ENCODE results near the gene PLPP4. TPM values are rescaled to one million over a fixed set of nuclear protein-coding genes. Genes with fewer than 3 reads are reported as not detected.

PLPP4 gene
- total RNA-seq, 4 donors from 2014 or later, result 0.60 TPM; not detected in 3

- H3K36me3 ChIP-seq, result no peaks in the 10 kb centered on the region
- no peaks in the 10 kb centered on the region for H3K9me3 ChIP-seq
- WGBS, result 38% methylated on average over 1 of the region's 1 CpG
- peaks cover 4% of the 10 kb centered on the region for H3K27me3 ChIP-seq
- TF ChIP-seq EP300 (IDR thresholded peaks at IDR 0.05) (no peak), POLR2A (IDR thresholded peaks at IDR 0.05) (no peak), POLR2AphosphoS5 (IDR thresholded peaks at IDR 0.05) (no peak), CTCF (IDR thresholded peaks at IDR 0.05) (no peak)
- H3K27ac ChIP-seq, result no peak overlapping the region
- no peak for DNase-seq (ENCODE audit: low spot score in 2 of 2)
- H3K4me1 ChIP-seq, result no peaks in the 10 kb centered on the region
- H3K4me3 ChIP-seq, result no peak overlapping the region
Observed at GRCh38 chr10:120628197-120628596, 171.2 kb downstream of the PLPP4 start.

- TF ChIP-seq POLR2A (IDR thresholded peaks at IDR 0.05) (no peak), CTCF (IDR thresholded peaks at IDR 0.05) (no peak), POLR2AphosphoS5 (IDR thresholded peaks at IDR 0.05) (no peak), EP300 (IDR thresholded peaks at IDR 0.05) (no peak)
- WGBS, result 38% methylated on average over 1 of the region's 1 CpG
- DNase-seq (ENCODE audit: low spot score in 2 of 2), result no peak
Observed at GRCh38 chr10:120630266-120630665, 173.2 kb downstream of the PLPP4 start.

GRCh38 chr10:120632047-120632446 lies 175.0 kb downstream of the PLPP4 start:
- H3K27ac ChIP-seq, result no peak overlapping the region
- 72% methylated on average over 1 of the region's 1 CpG for WGBS
- H3K9me3 ChIP-seq, result no peaks in the 10 kb centered on the region
- H3K27me3 ChIP-seq, result no peaks in the 10 kb centered on the region
- TF ChIP-seq POLR2A (IDR thresholded peaks at IDR 0.05) (no peak), CTCF (IDR thresholded peaks at IDR 0.05) (no peak), EP300 (IDR thresholded peaks at IDR 0.05) (no peak), POLR2AphosphoS5 (IDR thresholded peaks at IDR 0.05) (no peak)
- H3K4me3 ChIP-seq, result no peak overlapping the region
- DNase-seq (ENCODE audit: low spot score in 2 of 2), result no peak
- H3K36me3 ChIP-seq, result no peaks in the 10 kb centered on the region
- H3K4me1 ChIP-seq, result no peaks in the 10 kb centered on the region

More at GRCh38 chr10:120630266-120630665, 173.2 kb downstream of the PLPP4 start:
- H3K4me1 ChIP-seq, result no peaks in the 10 kb centered on the region
- no peaks in the 10 kb centered on the region for H3K9me3 ChIP-seq
- H3K27ac ChIP-seq, result no peak overlapping the region
- H3K4me3 ChIP-seq, result no peak overlapping the region
- peaks cover 4% of the 10 kb centered on the region for H3K27me3 ChIP-seq
- H3K36me3 ChIP-seq, result no peaks in the 10 kb centered on the region

- no peak for DNase-seq (ENCODE audit: low spot score in 2 of 2)
- TF ChIP-seq EP300 (IDR thresholded peaks at IDR 0.05) (no peak), POLR2A (IDR thresholded peaks at IDR 0.05) (no peak), POLR2AphosphoS5 (IDR thresholded peaks at IDR 0.05) (no peak), CTCF (IDR thresholded peaks at IDR 0.05) (no peak)
- Histone ChIP-seq H3K4me1 (no peaks in the 10 kb centered on the region), H3K4me3 (no peak overlapping the region), H3K27me3 (no peaks in the 10 kb centered on the region), H3K36me3 (no peaks in the 10 kb centered on the region), H3K9me3 (no peaks in the 10 kb centered on the region), H3K27ac (no peak overlapping the region)
- 63% methylated on average over 3 of the region's 3 CpGs for WGBS
Observed at GRCh38 chr10:120632942-120633341, 175.9 kb downstream of the PLPP4 start.

GRCh38 chr10:120634659-120635058 lies 177.6 kb downstream of the PLPP4 start:
- Histone ChIP-seq H3K4me3 (no peak overlapping the region), H3K27me3 (no peaks in the 10 kb centered on the region), H3K4me1 (no peaks in the 10 kb centered on the region), H3K9me3 (no peaks in the 10 kb centered on the region), H3K27ac (no peak overlapping the region), H3K36me3 (no peaks in the 10 kb centered on the region)
- WGBS, result 81% methylated on average over 12 of the region's 12 CpGs
- DNase-seq (ENCODE audit: low spot score in 2 of 2), result no peak
- no peak for TF ChIP-seq CTCF (IDR thresholded peaks at IDR 0.05)
- TF ChIP-seq POLR2A (IDR thresholded peaks at IDR 0.05), result no peak
- no peak for TF ChIP-seq POLR2AphosphoS5 (IDR thresholded peaks at IDR 0.05)
- no peak for TF ChIP-seq EP300 (IDR thresholded peaks at IDR 0.05)

Data from suprapubic skin (tissue), 4 donors.